ENCODE data around the gene EPHA3.

EPHA3 gene

GRCh38 chr3:89116476-89116875 is 9.1 kb downstream of the EPHA3 start:
- Histone ChIP-seq H3K4me3 (replicated peaks; ENCODE audit: insufficient read depth, low read length) (no peak overlapping the region), H3K27ac (replicated peaks) (no peak overlapping the region), H3K27me3 (ENCODE audit: insufficient read depth, poor library complexity, severe bottlenecking) (peaks cover 5% of the 10 kb centered on the region)
- no peak for DNase-seq (ENCODE audit: low read depth in 1 of 2, low spot score in 1 of 2)
- TF ChIP-seq SPI1 (IDR thresholded peaks at IDR 0.05; ENCODE audit: borderline replicate concordance, low read depth) (no peak), POLR2AphosphoS5 (IDR thresholded peaks at IDR 0.05; ENCODE audit: low read depth) (no peak), REST (IDR thresholded peaks at IDR 0.05; ENCODE audit: insufficient replicate concordance, low read depth) (no peak), CTCF (IDR thresholded peaks at IDR 0.05; ENCODE audit: insufficient read depth, low read length) (no peak), GABPA (IDR thresholded peaks at IDR 0.05; ENCODE audit: low read depth) (no peak)

- TF ChIP-seq POLR2AphosphoS5 (IDR thresholded peaks at IDR 0.05; ENCODE audit: low read depth) = no peak
- TF ChIP-seq REST (IDR thresholded peaks at IDR 0.05; ENCODE audit: insufficient replicate concordance, low read depth) = no peak
- TF ChIP-seq GABPA (IDR thresholded peaks at IDR 0.05; ENCODE audit: low read depth) = no peak
- TF ChIP-seq CTCF (IDR thresholded peaks at IDR 0.05; ENCODE audit: insufficient read depth, low read length) = no peak
- TF ChIP-seq SPI1 (IDR thresholded peaks at IDR 0.05; ENCODE audit: borderline replicate concordance, low read depth) = no peak
- Histone ChIP-seq H3K4me3 (replicated peaks; ENCODE audit: insufficient read depth, low read length) (no peak overlapping the region), H3K27ac (replicated peaks) (no peak overlapping the region), H3K27me3 (ENCODE audit: insufficient read depth, poor library complexity, severe bottlenecking) (no peaks in the 10 kb centered on the region)
- no peak for DNase-seq (ENCODE audit: low read depth in 1 of 2, low spot score in 1 of 2)
Measured at GRCh38 chr3:89138048-89138447, 30.6 kb downstream of the EPHA3 start.

GRCh38 chr3:89139870-89140269 is 32.4 kb downstream of the EPHA3 start:
- no peak for DNase-seq (ENCODE audit: low read depth in 1 of 2, low spot score in 1 of 2)
- Histone ChIP-seq H3K27ac (replicated peaks) (no peak overlapping the region), H3K27me3 (ENCODE audit: insufficient read depth, poor library complexity, severe bottlenecking) (no peaks in the 10 kb centered on the region), H3K4me3 (replicated peaks; ENCODE audit: insufficient read depth, low read length) (no peak overlapping the region)
- no peak for TF ChIP-seq CTCF (IDR thresholded peaks at IDR 0.05; ENCODE audit: insufficient read depth, low read length)
- no peak for TF ChIP-seq GABPA (IDR thresholded peaks at IDR 0.05; ENCODE audit: low read depth)

GRCh38 chr3:89144080-89144479 is 36.7 kb downstream of the EPHA3 start:
- no peak overlapping the region for H3K27ac ChIP-seq (replicated peaks)
- no peak overlapping the region for H3K4me3 ChIP-seq (replicated peaks; ENCODE audit: insufficient read depth, low read length)
- no peak for DNase-seq (ENCODE audit: low read depth in 1 of 2, low spot score in 1 of 2)
- no peak for TF ChIP-seq GABPA (IDR thresholded peaks at IDR 0.05; ENCODE audit: low read depth)
- TF ChIP-seq POLR2AphosphoS5 (IDR thresholded peaks at IDR 0.05; ENCODE audit: low read depth) = no peak
- no peak for TF ChIP-seq REST (IDR thresholded peaks at IDR 0.05; ENCODE audit: insufficient replicate concordance, low read depth)
- H3K27me3 ChIP-seq (ENCODE audit: insufficient read depth, poor library complexity, severe bottlenecking) = no peaks in the 10 kb centered on the region

Measured in HL-60 (cell line).